ENCODE measurements around the gene SAFB. TPM values are rescaled to one million over a fixed set of nuclear protein-coding genes. Genes with fewer than 3 reads are reported as not detected.

Gene SAFB
- total RNA-seq, 1 experiment from 2014 or later = 83.0 TPM

- intact Hi-C loops (cut with micrococcal nuclease; ENCODE audit: unreplicated experiment) (no loop called here), in situ Hi-C loops (cut with HindIII; ENCODE audit: low pct_unique_long_range_greater_than_20kb, low sequenced_read_pairs) (no loop called here)
- H3K27me3 ChIP-seq (ENCODE audit: control insufficient read depth, insufficient read depth, low read length) = no peaks in the 10 kb centered on the region
- ChIA-PET CTCF (no interaction called here), POLR2A (interaction anchor here (0.6 kb wide), 1 partner anchor 213 kb away, joined by 3 read pairs; no protein-coding TSS in a partner anchor)
- no peaks in the 10 kb centered on the region for H3K9me3 ChIP-seq (ENCODE audit: control insufficient read depth, insufficient read depth, low read depth, low read length)
- DNase-seq (ENCODE audit: low read depth, low spot score) (no peak), ATAC-seq (no peak)
- TF ChIP-seq, protein P1, sequence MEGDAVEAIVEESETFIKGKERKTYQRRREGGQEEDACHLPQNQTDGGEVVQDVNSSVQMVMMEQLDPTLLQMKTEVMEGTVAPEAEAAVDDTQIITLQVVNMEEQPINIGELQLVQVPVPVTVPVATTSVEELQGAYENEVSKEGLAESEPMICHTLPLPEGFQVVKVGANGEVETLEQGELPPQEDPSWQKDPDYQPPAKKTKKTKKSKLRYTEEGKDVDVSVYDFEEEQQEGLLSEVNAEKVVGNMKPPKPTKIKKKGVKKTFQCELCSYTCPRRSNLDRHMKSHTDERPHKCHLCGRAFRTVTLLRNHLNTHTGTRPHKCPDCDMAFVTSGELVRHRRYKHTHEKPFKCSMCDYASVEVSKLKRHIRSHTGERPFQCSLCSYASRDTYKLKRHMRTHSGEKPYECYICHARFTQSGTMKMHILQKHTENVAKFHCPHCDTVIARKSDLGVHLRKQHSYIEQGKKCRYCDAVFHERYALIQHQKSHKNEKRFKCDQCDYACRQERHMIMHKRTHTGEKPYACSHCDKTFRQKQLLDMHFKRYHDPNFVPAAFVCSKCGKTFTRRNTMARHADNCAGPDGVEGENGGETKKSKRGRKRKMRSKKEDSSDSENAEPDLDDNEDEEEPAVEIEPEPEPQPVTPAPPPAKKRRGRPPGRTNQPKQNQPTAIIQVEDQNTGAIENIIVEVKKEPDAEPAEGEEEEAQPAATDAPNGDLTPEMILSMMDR (IDR thresholded peaks at IDR 0.05) = no peak
- TF ChIP-seq POLR2AphosphoS5 (IDR thresholded peaks at IDR 0.05; ENCODE audit: low read depth, low read length) (no peak), SIN3A (IDR thresholded peaks at IDR 0.05; ENCODE audit: borderline replicate concordance, insufficient read depth, low read depth, low read length) (no peak), TCF7L2 (IDR thresholded peaks at IDR 0.05; ENCODE audit: low read depth, low read length) (no peak)
- TF ChIP-seq, protein P2, sequence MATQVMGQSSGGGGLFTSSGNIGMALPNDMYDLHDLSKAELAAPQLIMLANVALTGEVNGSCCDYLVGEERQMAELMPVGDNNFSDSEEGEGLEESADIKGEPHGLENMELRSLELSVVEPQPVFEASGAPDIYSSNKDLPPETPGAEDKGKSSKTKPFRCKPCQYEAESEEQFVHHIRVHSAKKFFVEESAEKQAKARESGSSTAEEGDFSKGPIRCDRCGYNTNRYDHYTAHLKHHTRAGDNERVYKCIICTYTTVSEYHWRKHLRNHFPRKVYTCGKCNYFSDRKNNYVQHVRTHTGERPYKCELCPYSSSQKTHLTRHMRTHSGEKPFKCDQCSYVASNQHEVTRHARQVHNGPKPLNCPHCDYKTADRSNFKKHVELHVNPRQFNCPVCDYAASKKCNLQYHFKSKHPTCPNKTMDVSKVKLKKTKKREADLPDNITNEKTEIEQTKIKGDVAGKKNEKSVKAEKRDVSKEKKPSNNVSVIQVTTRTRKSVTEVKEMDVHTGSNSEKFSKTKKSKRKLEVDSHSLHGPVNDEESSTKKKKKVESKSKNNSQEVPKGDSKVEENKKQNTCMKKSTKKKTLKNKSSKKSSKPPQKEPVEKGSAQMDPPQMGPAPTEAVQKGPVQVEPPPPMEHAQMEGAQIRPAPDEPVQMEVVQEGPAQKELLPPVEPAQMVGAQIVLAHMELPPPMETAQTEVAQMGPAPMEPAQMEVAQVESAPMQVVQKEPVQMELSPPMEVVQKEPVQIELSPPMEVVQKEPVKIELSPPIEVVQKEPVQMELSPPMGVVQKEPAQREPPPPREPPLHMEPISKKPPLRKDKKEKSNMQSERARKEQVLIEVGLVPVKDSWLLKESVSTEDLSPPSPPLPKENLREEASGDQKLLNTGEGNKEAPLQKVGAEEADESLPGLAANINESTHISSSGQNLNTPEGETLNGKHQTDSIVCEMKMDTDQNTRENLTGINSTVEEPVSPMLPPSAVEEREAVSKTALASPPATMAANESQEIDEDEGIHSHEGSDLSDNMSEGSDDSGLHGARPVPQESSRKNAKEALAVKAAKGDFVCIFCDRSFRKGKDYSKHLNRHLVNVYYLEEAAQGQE (IDR thresholded peaks at IDR 0.05; ENCODE audit: insufficient read depth in 1 of 2, low read depth in 2 of 2, low read length in 1 of 2) = no peak
- no peak overlapping the region for H3K27ac ChIP-seq (ENCODE audit: low read length)
- no peak overlapping the region for H3K4me3 ChIP-seq (ENCODE audit: low read depth in 2 of 2, low read length in 2 of 2)
- no TSS peak for BruUV-seq (replicated peaks)
- H3K36me3 ChIP-seq (ENCODE audit: control insufficient read depth, insufficient read depth, low read length) = peaks cover 29% of the 10 kb centered on the region
- H3K4me1 ChIP-seq (ENCODE audit: control insufficient read depth, insufficient read depth, low read length) = no peaks in the 10 kb centered on the region
Measured at GRCh38 chr19:5612891-5613865, 9.7 kb upstream of the SAFB start.

GRCh38 chr19:5615756-5616327 lies 7.0 kb upstream of the SAFB start:
- ATAC-seq (no peak), DNase-seq (ENCODE audit: low read depth, low spot score) (no peak)
- Histone ChIP-seq H3K4me3 (ENCODE audit: low read depth in 2 of 2, low read length in 2 of 2) (no peak overlapping the region), H3K4me1 (ENCODE audit: control insufficient read depth, insufficient read depth, low read length) (peaks cover under 1% of the 10 kb centered on the region; the same call in 1 of the 2 replicates), H3K27me3 (ENCODE audit: control insufficient read depth, insufficient read depth, low read length) (no peaks in the 10 kb centered on the region), H3K36me3 (ENCODE audit: control insufficient read depth, insufficient read depth, low read length) (peaks cover 40% of the 10 kb centered on the region), H3K27ac (ENCODE audit: low read length) (no peak overlapping the region), H3K9me3 (ENCODE audit: control insufficient read depth, insufficient read depth, low read depth, low read length) (no peaks in the 10 kb centered on the region)
- no TSS peak for BruUV-seq (replicated peaks)
- intact Hi-C loops (cut with micrococcal nuclease; ENCODE audit: unreplicated experiment) (no loop called here), in situ Hi-C loops (cut with HindIII; ENCODE audit: low pct_unique_long_range_greater_than_20kb, low sequenced_read_pairs) (no loop called here)
- TF ChIP-seq, protein P1 (IDR thresholded peaks at IDR 0.05) = no peak
- POLR2A ChIA-PET = no interaction called here
- CTCF ChIA-PET = interaction anchor here (0.6 kb wide), 1 partner anchor 17 kb away, joined by 7 read pairs; no protein-coding TSS in a partner anchor

All from Panc1 (cell line).